SJSA1 (cell line): Measurements from ENCODE around the gene DDX50. TPM values are rescaled to one million over a fixed set of nuclear protein-coding genes. Genes with fewer than 3 reads are reported as not detected.
"Not testable (repeated sequence)": the region's sequence is repeated elsewhere in the genome, so short reads cannot be mapped to it uniquely, and the experiment has no call there.

ENCODE experiments used
- DNase-seq, 2 experiments: peaks; one replicate each; pipeline ENCODE4 v3.0.0-alpha.2; 2015 to 2020; ENCODE audit warnings: low spot score in 2 of 2, low read depth in 1 of 2
- H3K27ac ChIP-seq: fragments of 250-450 bp; sonication (Bioruptor Pico); 2 replicates; pipeline ENCODE4 v1.5.1; 2020; ENCODE audit warnings: mild to moderate bottlenecking, moderate library complexity
- H3K27me3 ChIP-seq: fragments of 250-450 bp; sonication (Bioruptor Pico); replicated peaks from 2 replicates; pipeline ENCODE4 v1.5.1; 2020; ENCODE audit warnings: mild to moderate bottlenecking, moderate library complexity
- H3K36me3 ChIP-seq: fragments of 250-450 bp; sonication (Bioruptor Pico); 2 replicates; pipeline ENCODE4 v1.5.1; 2020; ENCODE audit warnings: mild to moderate bottlenecking
- H3K4me1 ChIP-seq: fragments of 250-450 bp; sonication (Bioruptor Pico); replicated peaks from 2 replicates; pipeline ENCODE4 v1.6.1; 2021; ENCODE audit warnings: mild to moderate bottlenecking
- H3K4me3 ChIP-seq: fragments of 250-450 bp; sonication (Bioruptor Pico); 2 replicates; pipeline ENCODE4 v1.5.1; 2020; ENCODE audit warnings: mild to moderate bottlenecking
- H3K9me3 ChIP-seq: fragments of 250-450 bp; sonication (Bioruptor Pico); replicated peaks from 2 replicates; pipeline ENCODE4 v1.5.1; 2020; ENCODE audit warnings: mild to moderate bottlenecking
- total RNA-seq: library from RNA; depleted of rRNA; stranded (reverse); fragments of >200 nt; shearing (Covaris generic); gene quantifications from 2 replicates; pipeline ENCODE4 v1.2.3, GENCODE V29; 2014

The DDX50 gene
- total RNA-seq, 1 experiment from 2014 or later, result 61.6 TPM

DNA sequence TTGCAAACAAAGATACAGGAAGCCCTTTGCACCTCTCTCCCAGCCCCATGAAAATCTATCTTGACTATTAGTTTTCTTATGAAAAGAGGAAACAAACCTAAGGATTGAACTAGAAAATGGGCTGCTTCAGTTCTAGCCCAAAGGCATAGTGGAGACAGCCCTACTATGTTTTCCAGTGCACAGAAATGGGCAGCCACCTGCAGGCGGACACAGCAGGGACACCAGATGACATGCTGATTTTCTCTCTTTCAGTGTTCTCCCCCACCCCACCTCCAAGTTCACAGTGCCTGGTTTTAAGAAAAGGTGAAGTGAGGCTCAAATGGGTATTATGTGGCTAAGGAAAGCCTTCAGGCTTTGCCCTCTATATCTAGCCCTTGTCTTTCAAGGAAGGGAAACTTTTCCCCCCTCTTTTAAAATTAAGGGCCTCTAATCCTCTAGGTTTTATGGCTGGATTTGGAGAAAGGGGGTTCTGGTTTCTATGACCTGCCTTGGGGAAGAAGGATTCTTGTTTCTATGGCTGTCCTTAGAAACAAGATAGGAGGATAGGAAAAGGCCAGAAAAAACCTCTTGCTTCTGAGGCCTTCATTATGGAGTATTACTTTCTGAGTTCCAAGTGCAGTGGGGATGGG lies 23.5 kb upstream of the DDX50 start:
- H3K4me1 ChIP-seq, result no peaks in the 10 kb centered on the region
- H3K27me3 ChIP-seq, result no peaks in the 10 kb centered on the region
- no peaks in the 10 kb centered on the region for H3K36me3 ChIP-seq
- H3K27ac ChIP-seq, result no peak overlapping the region
- DNase-seq, result no peak
- H3K4me3 ChIP-seq, result no peak overlapping the region
- H3K9me3 ChIP-seq, result no peaks in the 10 kb centered on the region

DNA sequence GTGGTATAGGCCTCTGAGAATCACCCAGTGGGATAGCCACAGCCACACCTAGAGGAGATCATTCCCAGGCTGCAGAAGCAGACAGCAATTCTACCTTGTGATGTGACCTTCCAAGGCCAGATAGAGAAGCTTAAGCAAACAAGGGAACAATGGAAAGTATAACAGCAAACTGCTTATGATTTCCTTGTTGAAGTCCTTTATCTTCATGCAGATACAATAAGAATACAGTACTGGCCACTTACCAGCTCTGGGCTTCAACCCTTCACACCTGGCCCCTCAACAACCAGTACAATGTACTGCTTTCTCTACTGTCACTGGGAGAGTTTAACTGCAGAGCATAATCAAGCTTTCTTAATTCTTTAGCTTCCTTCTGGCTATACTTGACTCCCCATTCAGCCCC lies 22.6 kb upstream of the DDX50 start:
- DNase-seq, result no peak

DNA sequence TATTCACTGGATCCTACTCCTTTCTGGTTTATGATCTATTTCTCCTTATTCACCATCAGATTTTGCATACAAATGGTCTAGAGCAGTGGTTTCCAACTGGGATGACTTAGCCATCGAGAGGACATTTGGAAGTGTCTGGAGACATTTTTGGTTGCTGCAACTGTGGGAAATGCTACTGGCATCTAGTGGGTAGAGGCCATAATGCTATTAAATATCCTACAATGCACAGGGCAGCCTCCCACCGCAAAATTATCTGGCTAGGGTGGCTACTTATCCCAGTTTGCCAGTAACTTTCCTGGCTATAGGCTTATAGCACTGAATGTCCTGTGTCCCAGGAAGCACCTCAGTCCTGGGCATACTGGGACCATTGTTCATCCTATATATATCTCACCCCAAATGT lies 21.5 kb upstream of the DDX50 start:
- Histone ChIP-seq H3K36me3 (no peaks in the 10 kb centered on the region), H3K4me3 (no peak overlapping the region), H3K9me3 (no peaks in the 10 kb centered on the region), H3K4me1 (no peaks in the 10 kb centered on the region), H3K27ac (no peak overlapping the region), H3K27me3 (no peaks in the 10 kb centered on the region)
- no peak for DNase-seq

More for the DNA sequence above, 22.6 kb upstream of the DDX50 start:
- no peaks in the 10 kb centered on the region for H3K36me3 ChIP-seq
- no peaks in the 10 kb centered on the region for H3K27me3 ChIP-seq
- no peak overlapping the region for H3K4me3 ChIP-seq
- no peaks in the 10 kb centered on the region for H3K9me3 ChIP-seq
- H3K27ac ChIP-seq, result no peak overlapping the region
- no peaks in the 10 kb centered on the region for H3K4me1 ChIP-seq

DNA sequence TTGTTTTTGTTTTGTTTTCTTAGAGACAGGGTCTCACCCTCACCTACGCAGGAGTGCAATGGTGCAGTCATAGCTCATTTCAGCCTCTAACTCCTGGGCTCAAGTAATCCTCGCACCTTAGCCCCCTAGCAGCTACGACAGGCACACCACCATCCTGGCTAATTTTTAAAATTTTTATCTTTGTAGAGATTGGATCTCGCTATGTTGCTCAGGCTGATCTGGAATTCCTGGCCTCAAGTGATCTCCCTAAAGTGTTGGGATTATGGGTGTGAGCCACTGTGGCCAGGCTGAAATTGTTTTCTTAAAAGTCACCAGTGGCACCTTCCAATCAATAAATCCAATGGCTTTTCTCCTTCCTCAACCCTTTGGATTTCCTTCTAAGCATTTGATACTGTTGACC lies 20.9 kb upstream of the DDX50 start:
- Histone ChIP-seq H3K4me1 (no peaks in the 10 kb centered on the region), H3K4me3 (no peak overlapping the region), H3K27ac (no peak overlapping the region), H3K27me3 (no peaks in the 10 kb centered on the region), H3K9me3 (no peaks in the 10 kb centered on the region), H3K36me3 (no peaks in the 10 kb centered on the region)
- no peak for DNase-seq

DNA sequence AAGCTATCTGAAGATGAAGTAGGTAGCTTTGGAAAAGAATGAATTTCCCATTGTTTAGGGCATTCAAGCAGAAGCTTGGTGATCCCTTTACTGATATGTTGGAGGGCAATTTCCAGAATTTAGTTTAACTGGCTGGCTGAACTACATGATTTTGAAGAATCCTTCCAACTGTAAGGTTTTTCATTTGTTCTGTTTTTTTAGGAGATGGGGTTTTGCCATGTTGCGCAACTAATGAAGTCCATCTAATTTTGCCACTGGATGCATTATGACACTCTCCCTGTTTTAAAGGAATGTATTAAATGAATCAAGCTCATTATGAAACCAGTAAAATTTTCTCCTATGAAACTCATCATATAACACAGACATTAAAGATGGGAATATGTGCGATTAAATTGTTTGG lies 6.1 kb upstream of the DDX50 start:
- no peak for DNase-seq
- no peak overlapping the region for H3K4me3 ChIP-seq
- H3K27me3 ChIP-seq, result no peaks in the 10 kb centered on the region
- H3K9me3 ChIP-seq, result no peaks in the 10 kb centered on the region
- H3K4me1 ChIP-seq, result peaks cover 2% of the 10 kb centered on the region
- no peaks in the 10 kb centered on the region for H3K36me3 ChIP-seq
- H3K27ac ChIP-seq, result no peak overlapping the region

DNA sequence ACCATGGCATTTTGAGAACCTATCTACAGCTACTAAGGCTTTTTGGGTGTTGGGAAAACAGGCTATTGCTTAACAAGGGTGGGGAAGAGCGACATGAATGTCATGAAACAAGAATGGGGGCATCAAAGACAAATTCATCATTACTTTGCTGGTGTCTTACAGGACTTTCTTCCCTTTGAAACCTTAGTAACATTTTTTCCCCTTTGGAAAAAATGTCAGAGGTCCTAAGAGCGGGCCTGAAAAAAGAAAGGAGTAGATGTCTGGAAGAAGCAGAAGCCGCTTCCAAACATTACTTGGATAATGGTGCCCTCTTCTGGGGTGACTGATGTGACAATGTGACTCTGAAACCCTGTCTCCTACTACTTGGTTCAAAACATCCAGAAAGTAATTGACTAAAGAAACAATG lies 3.8 kb upstream of the DDX50 start:
- Histone ChIP-seq H3K36me3 (peaks cover 8% of the 10 kb centered on the region), H3K27ac (no peak overlapping the region), H3K4me3 (no peak overlapping the region), H3K4me1 (peaks cover 12% of the 10 kb centered on the region), H3K9me3 (no peaks in the 10 kb centered on the region), H3K27me3 (no peaks in the 10 kb centered on the region)
- DNase-seq, result peak; percentile 52 to 55

DNA sequence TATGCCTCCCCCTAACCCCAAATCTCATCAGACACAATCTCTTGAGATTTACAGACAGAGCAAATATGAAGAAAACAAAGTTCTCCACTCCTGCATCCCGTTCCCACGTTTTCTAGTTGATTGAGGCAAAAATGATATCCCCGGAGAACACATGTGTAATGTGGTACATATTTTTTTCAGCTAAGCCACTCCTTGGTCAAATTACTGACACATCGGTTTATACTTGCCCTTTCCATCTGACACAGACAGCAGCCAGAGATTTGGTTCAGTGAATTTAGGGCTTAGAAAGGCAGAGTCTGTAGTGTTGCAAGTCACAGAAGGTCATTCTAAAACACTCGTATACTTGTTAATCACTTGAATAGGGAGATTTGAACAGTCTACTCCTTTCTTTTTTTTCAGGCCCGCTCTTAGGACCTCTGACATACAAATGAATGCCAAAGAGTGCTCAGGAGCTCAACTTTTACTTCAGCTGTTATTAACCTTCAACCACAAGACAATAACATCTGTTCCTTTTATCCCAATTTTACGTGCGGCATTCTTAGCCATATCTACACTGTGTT lies 1.8 kb upstream of the DDX50 start:
- Histone ChIP-seq H3K36me3 (peaks cover 16% of the 10 kb centered on the region), H3K27ac (no peak overlapping the region)

DNA sequence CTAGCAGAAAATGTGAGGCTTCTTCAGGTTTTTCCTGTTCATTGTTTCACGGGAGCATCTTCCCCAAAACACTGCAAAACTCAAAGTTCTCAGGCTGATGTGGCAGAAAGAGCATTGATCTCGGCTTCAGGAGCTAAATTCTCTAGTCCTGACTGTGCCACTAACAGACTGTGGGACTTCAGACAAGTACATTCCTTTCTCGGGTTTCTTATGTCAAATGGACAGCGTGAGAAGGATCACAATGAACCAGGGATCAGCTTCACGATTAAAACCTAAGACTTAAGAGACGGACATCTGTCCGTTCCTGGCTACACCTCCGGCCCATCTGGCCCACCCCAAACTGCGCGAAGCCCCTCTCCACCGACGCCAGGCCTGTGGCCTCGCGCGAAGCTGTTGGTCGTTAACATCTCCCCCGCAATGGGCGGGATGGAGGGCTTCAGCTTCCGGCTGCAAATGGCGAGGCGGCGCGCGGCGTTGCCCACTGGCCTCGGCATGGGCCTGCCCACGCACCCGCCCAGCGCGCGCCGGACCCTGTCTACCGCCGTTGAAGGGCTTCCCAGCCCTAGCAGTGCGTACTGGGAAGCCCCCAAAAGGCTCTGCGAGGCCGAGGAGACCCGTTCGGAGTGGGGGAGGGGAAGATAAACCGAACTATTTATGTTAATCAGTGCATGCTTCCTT lies 549 bp upstream of the DDX50 start:
- Histone ChIP-seq H3K27ac (peak overlapping the region; percentile 99), H3K4me3 (peak overlapping the region; percentile 70), H3K27me3 (no peaks in the 10 kb centered on the region), H3K9me3 (no peaks in the 10 kb centered on the region), H3K4me1 (peaks cover 14% of the 10 kb centered on the region), H3K36me3 (peaks cover 25% of the 10 kb centered on the region)
- no peak for DNase-seq

More for the DNA sequence above, 1.8 kb upstream of the DDX50 start:
- H3K9me3 ChIP-seq, result no peaks in the 10 kb centered on the region
- no peaks in the 10 kb centered on the region for H3K27me3 ChIP-seq
- DNase-seq, result no peak
- peaks cover 14% of the 10 kb centered on the region for H3K4me1 ChIP-seq
- no peak overlapping the region for H3K4me3 ChIP-seq

DNA sequence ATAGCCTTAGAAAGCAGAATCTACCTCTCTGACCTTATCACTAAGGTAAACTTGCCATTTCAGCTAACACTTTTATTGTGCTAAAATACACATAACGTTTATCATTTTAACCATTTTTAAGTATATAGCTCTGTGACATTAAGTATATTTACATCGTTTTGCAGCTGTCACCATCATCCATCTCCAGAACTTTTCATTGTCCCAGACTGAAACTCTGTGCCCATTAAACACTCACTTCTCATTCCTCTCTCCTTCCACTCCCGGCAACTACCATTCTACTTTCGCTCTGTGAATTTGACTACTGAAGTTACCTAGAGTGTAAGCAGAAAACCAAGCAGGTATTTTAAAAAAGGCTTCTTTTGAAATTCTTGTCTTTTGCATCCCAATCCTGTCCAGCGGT lies 1.3 kb downstream of the DDX50 start:
- no peaks in the 10 kb centered on the region for H3K27me3 ChIP-seq
- DNase-seq, result no peak
- H3K27ac ChIP-seq, result no peak overlapping the region
- peaks cover 14% of the 10 kb centered on the region for H3K4me1 ChIP-seq
- H3K9me3 ChIP-seq, result 0 out of 2 replicates have a peak, but pooled peaks cover 3% of the 10 kb centered on the region
- H3K4me3 ChIP-seq, result peak overlapping the region; percentile 70
- H3K36me3 ChIP-seq, result peaks cover 42% of the 10 kb centered on the region

DNA sequence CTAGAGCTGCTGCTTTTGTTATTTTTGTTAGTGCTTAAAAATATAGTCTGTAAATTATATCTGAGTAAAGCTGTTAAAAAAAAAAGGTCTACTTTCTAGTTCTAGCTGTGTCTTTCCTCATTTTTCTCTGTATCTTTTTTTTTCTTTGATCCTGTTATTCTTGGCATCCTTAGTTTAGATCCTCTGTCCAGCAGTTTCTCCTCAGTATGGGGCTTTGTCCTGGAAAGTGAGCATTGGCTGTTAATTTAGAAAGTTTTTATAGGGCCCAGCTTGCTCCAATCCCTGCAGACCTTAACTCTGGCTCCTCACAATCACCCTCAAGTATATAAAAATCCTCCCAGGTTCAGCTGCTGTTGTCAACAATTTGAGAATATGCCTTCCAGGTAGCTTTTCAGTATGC lies 23.5 kb downstream of the DDX50 start:
- Histone ChIP-seq H3K4me1 (no peaks in the 10 kb centered on the region), H3K9me3 (no peaks in the 10 kb centered on the region), H3K4me3 (no peak overlapping the region), H3K36me3 (peaks cover 63% of the 10 kb centered on the region), H3K27me3 (no peaks in the 10 kb centered on the region), H3K27ac (no peak overlapping the region)
- no peak for DNase-seq

DNA sequence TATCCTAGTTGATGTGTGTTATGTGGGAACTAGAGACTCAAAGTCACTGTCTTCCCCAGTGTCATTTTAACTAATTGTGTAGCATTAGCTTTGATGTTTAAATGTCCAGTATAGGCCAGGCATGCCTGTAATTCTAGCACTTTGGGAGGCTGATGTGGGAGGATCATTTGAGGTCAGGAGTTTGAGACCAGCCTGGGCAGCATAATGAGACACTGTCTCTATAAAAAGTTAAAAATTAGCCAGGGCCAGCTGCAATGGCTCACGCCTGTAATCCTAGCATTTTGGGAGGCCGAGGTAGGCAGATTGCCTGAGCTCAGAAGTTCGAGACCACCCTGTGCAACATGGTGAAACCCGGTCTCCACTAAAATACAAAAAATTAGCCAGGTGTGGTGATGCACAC lies 24.4 kb downstream of the DDX50 start:
- no peaks in the 10 kb centered on the region for H3K4me1 ChIP-seq
- H3K27ac ChIP-seq, result no peak overlapping the region
- H3K36me3 ChIP-seq, result peaks cover 65% of the 10 kb centered on the region
- H3K9me3 ChIP-seq, result no peaks in the 10 kb centered on the region
- no peak for DNase-seq
- no peak overlapping the region for H3K4me3 ChIP-seq
- no peaks in the 10 kb centered on the region for H3K27me3 ChIP-seq

DNA sequence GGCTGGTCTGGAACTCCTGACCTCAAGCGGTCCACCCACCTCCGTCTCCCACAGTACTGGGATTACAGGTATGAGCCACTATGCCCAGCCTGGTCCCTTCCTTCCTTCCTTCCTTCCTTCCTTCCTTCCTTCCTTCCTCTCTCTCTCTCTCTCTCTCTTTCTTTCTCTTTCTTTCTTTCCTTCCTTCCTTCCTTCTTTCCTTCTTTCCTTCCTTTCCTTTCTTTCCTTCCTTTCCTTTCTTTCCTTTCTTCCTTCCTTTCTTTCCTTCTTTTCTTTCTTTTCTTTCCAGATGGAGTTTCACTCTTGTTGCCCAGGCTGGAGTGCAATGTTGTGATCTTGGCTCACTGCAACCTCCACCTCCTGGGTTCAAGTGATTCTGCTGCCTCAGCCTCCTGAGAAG lies 28.0 kb downstream of the DDX50 start:
- not testable (repeated sequence) for H3K9me3 ChIP-seq, DNase-seq, H3K4me3 ChIP-seq, H3K27ac ChIP-seq, H3K4me1 ChIP-seq, H3K27me3 ChIP-seq
- peaks cover 65% of the 10 kb centered on the region for H3K36me3 ChIP-seq

DNA sequence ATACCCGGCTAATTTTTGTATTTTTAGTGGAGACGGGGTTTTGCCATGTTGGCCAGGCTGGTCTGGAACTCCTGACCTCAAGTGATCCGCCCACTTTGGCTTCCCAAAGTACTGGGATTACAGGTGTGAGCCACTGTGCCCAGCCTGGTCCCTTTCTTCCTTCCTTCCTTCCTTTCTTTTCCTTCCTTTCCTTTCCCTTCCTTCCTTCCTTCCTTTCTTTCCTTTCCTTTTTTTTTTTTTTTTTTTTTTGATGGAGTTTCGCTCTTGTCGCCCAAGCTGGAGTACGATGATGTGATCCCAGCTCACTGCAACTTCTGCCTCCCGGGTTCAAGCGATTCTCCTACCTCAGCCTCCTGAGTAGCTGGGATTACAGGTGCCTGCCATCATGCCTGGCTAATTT lies 28.8 kb downstream of the DDX50 start:
- H3K4me1 ChIP-seq, H3K4me3 ChIP-seq, H3K27me3 ChIP-seq, H3K27ac ChIP-seq, H3K9me3 ChIP-seq, DNase-seq: not testable (repeated sequence)
- H3K36me3 ChIP-seq, result peaks cover 70% of the 10 kb centered on the region

DNA sequence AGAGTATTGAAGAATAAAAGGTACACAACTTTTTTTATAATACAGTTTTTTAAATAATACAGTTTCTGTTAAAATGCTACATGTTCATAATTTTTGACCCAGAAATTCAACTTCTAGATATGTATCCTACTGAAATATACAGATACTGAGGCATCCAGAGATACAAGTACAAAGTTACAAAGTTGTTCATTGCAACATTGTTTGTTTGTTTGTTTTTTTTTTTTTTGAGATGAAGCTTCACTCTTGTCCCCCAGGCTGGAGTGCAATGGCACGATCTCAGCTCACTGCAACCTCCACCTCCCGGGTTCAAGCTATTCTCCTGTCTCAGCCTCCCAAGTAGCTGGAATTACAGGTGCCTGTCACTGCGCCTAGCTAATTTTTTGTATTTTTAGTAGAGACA lies 31.7 kb downstream of the DDX50 start:
- H3K4me1 ChIP-seq, H3K27ac ChIP-seq, DNase-seq, H3K4me3 ChIP-seq, H3K27me3 ChIP-seq, H3K9me3 ChIP-seq: not testable (repeated sequence)
- H3K36me3 ChIP-seq, result peaks cover 70% of the 10 kb centered on the region
